IPS-15b (cell line): ENCODE data around the gene CDKAL1.

Experiments used
- H3K27me3 ChIP-seq: one replicate; pipeline ENCODE4 v1.6.1; 2013; ENCODE audit warnings: low read length; ENCODE audit not compliant: control insufficient read depth, insufficient read depth
- H3K36me3 ChIP-seq: one replicate; pipeline ENCODE4 v1.6.1; 2013; ENCODE audit warnings: low read length; ENCODE audit not compliant: control insufficient read depth, insufficient read depth
- H3K4me1 ChIP-seq: one replicate; pipeline ENCODE4 v1.6.1; 2013; ENCODE audit warnings: mild to moderate bottlenecking, low read length; ENCODE audit not compliant: control insufficient read depth, insufficient read depth
- H3K4me3 ChIP-seq: one replicate; pipeline ENCODE4 v1.5.1; 2013; ENCODE audit warnings: low read depth, low read length
- H3K9ac ChIP-seq: one replicate; pipeline ENCODE4 v1.6.1; 2013; ENCODE audit warnings: low read depth, mild to moderate bottlenecking, low read length
- H3K9me3 ChIP-seq: one replicate; pipeline ENCODE4 v1.6.1; 2013; ENCODE audit warnings: mild to moderate bottlenecking, low read length; ENCODE audit not compliant: control insufficient read depth, insufficient read depth

CDKAL1 gene

GRCh38 chr6:21022343-21023107, 488.3 kb downstream of the CDKAL1 start:
- no peaks in the 10 kb centered on the region for H3K4me1 ChIP-seq

GRCh38 chr6:21023210-21023609, 489.0 kb downstream of the CDKAL1 start:
- Histone ChIP-seq H3K36me3 (no peaks in the 10 kb centered on the region), H3K4me1 (no peaks in the 10 kb centered on the region), H3K4me3 (no peak overlapping the region), H3K9me3 (no peaks in the 10 kb centered on the region), H3K9ac (no peak overlapping the region), H3K27me3 (no peaks in the 10 kb centered on the region)

More at GRCh38 chr6:21022343-21023107, 488.3 kb downstream of the CDKAL1 start:
- H3K9ac ChIP-seq = no peak overlapping the region
- H3K27me3 ChIP-seq = no peaks in the 10 kb centered on the region
- H3K9me3 ChIP-seq = no peaks in the 10 kb centered on the region
- no peak overlapping the region for H3K4me3 ChIP-seq
- no peaks in the 10 kb centered on the region for H3K36me3 ChIP-seq

- Histone ChIP-seq H3K9ac (no peak overlapping the region), H3K36me3 (no peaks in the 10 kb centered on the region), H3K9me3 (no peaks in the 10 kb centered on the region), H3K27me3 (no peaks in the 10 kb centered on the region), H3K4me1 (no peaks in the 10 kb centered on the region), H3K4me3 (no peak overlapping the region)
Observed at GRCh38 chr6:21024616-21025015, 490.4 kb downstream of the CDKAL1 start.

GRCh38 chr6:21026576-21027273, 492.5 kb downstream of the CDKAL1 start:
- Histone ChIP-seq H3K27me3 (no peaks in the 10 kb centered on the region), H3K36me3 (no peaks in the 10 kb centered on the region), H3K9me3 (no peaks in the 10 kb centered on the region), H3K4me3 (no peak overlapping the region), H3K9ac (no peak overlapping the region), H3K4me1 (no peaks in the 10 kb centered on the region)

- H3K27me3 ChIP-seq = no peaks in the 10 kb centered on the region
- no peak overlapping the region for H3K4me3 ChIP-seq
- H3K9ac ChIP-seq = no peak overlapping the region
- H3K36me3 ChIP-seq = no peaks in the 10 kb centered on the region
- H3K4me1 ChIP-seq = no peaks in the 10 kb centered on the region
- no peaks in the 10 kb centered on the region for H3K9me3 ChIP-seq
Observed at GRCh38 chr6:21027507-21027906, 493.2 kb downstream of the CDKAL1 start.

GRCh38 chr6:21031182-21031581, 496.9 kb downstream of the CDKAL1 start:
- no peak overlapping the region for H3K9ac ChIP-seq
- H3K9me3 ChIP-seq = no peaks in the 10 kb centered on the region
- no peaks in the 10 kb centered on the region for H3K4me1 ChIP-seq
- H3K4me3 ChIP-seq = no peak overlapping the region
- H3K27me3 ChIP-seq = no peaks in the 10 kb centered on the region
- H3K36me3 ChIP-seq = no peaks in the 10 kb centered on the region

GRCh38 chr6:21033084-21033483, 498.8 kb downstream of the CDKAL1 start:
- H3K9me3 ChIP-seq = no peaks in the 10 kb centered on the region
- no peak overlapping the region for H3K4me3 ChIP-seq
- no peak overlapping the region for H3K9ac ChIP-seq
- no peaks in the 10 kb centered on the region for H3K4me1 ChIP-seq
- H3K27me3 ChIP-seq = no peaks in the 10 kb centered on the region
- no peaks in the 10 kb centered on the region for H3K36me3 ChIP-seq

- H3K36me3 ChIP-seq = no peaks in the 10 kb centered on the region
- H3K4me1 ChIP-seq = no peaks in the 10 kb centered on the region
- H3K27me3 ChIP-seq = no peaks in the 10 kb centered on the region
- no peak overlapping the region for H3K4me3 ChIP-seq
- no peaks in the 10 kb centered on the region for H3K9me3 ChIP-seq
- no peak overlapping the region for H3K9ac ChIP-seq
Observed at GRCh38 chr6:21033575-21034026, 499.3 kb downstream of the CDKAL1 start.

GRCh38 chr6:21034345-21034744, 500.1 kb downstream of the CDKAL1 start:
- Histone ChIP-seq H3K36me3 (no peaks in the 10 kb centered on the region), H3K4me3 (no peak overlapping the region), H3K27me3 (no peaks in the 10 kb centered on the region), H3K9me3 (no peaks in the 10 kb centered on the region), H3K9ac (no peak overlapping the region), H3K4me1 (no peaks in the 10 kb centered on the region)

- H3K9me3 ChIP-seq = no peaks in the 10 kb centered on the region
- H3K36me3 ChIP-seq = no peaks in the 10 kb centered on the region
- no peaks in the 10 kb centered on the region for H3K27me3 ChIP-seq
- H3K4me3 ChIP-seq = no peak overlapping the region
- no peaks in the 10 kb centered on the region for H3K4me1 ChIP-seq
- no peak overlapping the region for H3K9ac ChIP-seq
Observed at GRCh38 chr6:21037453-21037852, 503.2 kb downstream of the CDKAL1 start.

- H3K27me3 ChIP-seq = no peaks in the 10 kb centered on the region
- H3K36me3 ChIP-seq = no peaks in the 10 kb centered on the region
- H3K9me3 ChIP-seq = no peaks in the 10 kb centered on the region
Observed at GRCh38 chr6:21039926-21040325, 505.7 kb downstream of the CDKAL1 start.

GRCh38 chr6:21045135-21045700, 511.0 kb downstream of the CDKAL1 start:
- Histone ChIP-seq H3K4me3 (no peak overlapping the region), H3K36me3 (no peaks in the 10 kb centered on the region), H3K9me3 (no peaks in the 10 kb centered on the region), H3K4me1 (no peaks in the 10 kb centered on the region), H3K9ac (no peak overlapping the region), H3K27me3 (no peaks in the 10 kb centered on the region)

More at GRCh38 chr6:21039926-21040325, 505.7 kb downstream of the CDKAL1 start:
- no peaks in the 10 kb centered on the region for H3K4me1 ChIP-seq
- no peak overlapping the region for H3K4me3 ChIP-seq
- H3K9ac ChIP-seq = no peak overlapping the region
